Fibroblast of gingiva (primary cell): Measurements from ENCODE around the gene HIRIP3.
"Not testable (repeated sequence)": the region's sequence is repeated elsewhere in the genome, so short reads cannot be mapped to it uniquely, and the experiment has no call there.

ENCODE experiments used
- DNase-seq: peaks from one replicate; pipeline ENCODE4 v3.0.0-alpha.2; 2011; ENCODE audit warnings: low read depth

HIRIP3 gene

GRCh38 chr16:29959821-29960220 lies 35.6 kb downstream of the HIRIP3 start:
- DNase-seq: not testable (repeated sequence)

GRCh38 chr16:29959293-29959692 lies 36.1 kb downstream of the HIRIP3 start:
- DNase-seq: no peak

- DNase-seq: no peak
Observed at GRCh38 chr16:29958756-29959155, 36.7 kb downstream of the HIRIP3 start.

GRCh38 chr16:29951625-29952365 lies 43.6 kb downstream of the HIRIP3 start:
- DNase-seq: no peak

GRCh38 chr16:29950806-29951461 lies 44.5 kb downstream of the HIRIP3 start:
- DNase-seq: no peak

GRCh38 chr16:29947897-29948296 lies 47.5 kb downstream of the HIRIP3 start:
- DNase-seq: no peak

DNA sequence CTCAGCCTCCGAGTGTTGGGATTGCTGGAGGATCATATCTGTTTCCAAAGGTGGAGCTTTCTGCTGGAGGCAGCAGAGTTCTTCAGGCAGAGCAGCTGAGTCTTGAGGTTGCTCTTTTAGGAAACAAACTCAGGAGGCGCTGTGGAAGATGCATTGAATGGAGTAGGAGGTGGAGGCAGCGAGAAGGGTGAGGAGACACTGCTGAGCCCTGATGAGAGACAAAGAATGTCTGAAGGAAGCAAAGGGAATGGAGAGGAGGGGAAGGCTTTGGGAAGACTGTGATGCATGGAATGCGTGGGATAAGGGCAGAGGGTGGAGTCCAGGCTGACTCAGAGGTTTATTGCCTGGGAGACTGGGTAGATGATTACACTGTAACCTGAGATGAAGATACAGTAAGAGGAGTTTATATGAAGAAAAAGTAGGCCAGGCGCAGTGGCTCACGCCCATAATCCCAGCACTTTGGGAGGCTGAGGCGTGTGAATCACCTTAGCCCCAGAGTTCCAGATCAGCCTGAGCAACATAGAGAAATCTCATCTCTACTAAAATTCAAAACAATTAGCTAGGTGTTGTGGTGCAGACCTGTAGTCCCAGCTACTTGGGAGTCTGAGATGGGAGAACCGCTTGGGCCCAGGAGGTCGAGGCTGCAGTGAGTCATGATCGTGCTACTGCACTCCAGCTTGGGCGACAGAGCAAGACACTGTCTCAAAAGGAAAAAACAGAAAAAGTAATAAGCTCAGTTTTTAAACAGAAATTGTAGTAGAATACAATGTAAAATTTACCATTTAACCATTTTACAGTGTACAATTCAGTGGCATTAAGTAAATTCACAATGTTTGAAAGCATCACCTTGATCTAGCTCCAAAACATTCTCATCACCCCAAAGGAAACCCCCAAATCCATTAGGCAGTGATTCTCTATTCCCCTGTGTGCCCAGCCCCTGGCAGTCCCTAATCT lies 51.3 kb downstream of the HIRIP3 start:
- DNase-seq: peak; percentile 95
